ENCODE results near the gene JOSD2.

Gene JOSD2

GRCh38 chr19:50511069-50511822, at the start of gene JOSD2:
Gene JOSD2 (minus strand): TSS chr19:50511191. CDS start chr19:50510431, 760 bp downstream.
- peak; percentile 94 for DNase-seq

DNA sequence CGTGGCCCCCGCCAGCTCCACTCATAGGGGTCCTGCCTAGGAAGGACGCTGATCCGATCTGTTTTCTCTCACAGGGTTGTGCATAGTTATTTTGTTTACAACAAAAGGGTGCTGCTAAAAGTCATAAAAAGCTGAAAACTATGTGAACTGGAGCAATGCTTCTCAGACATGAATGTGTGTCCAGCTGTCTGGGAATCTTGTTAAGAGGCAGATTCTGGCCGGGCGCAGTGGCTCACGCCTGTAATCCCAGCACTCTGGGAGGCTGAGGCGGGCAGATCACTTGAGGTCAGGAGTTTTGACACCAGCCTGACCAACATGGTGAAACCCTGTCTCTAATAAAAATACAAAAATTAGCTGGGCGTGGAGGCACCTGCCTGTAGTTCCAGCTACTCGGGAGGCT, 48.6 kb upstream of the JOSD2 start:
- DNase-seq, result no peak

- no peak for DNase-seq
Observed at GRCh38 chr19:50558449-50558848, 47.5 kb upstream of the JOSD2 start.

DNA sequence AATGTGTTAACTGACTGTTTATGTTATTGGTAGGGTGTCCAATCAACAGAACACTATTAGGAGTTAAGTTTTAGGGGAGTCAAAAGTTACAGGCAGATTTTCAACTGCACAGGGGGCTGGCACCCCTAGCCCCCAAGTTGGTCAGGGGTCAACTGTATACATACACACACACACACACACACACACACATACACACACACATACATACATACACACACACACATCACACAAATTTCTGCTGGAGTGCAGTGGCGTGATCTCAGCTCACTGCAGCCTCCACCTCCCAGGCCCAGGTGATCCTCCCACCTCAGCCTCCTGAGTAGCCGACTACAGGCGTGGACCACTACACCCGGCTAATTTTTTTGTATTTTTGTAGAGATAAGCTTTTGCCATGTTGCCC, 47.0 kb upstream of the JOSD2 start:
- DNase-seq, result no peak

- DNase-seq, result no peak
Observed at GRCh38 chr19:50557009-50557613, 46.1 kb upstream of the JOSD2 start.

GRCh38 chr19:50556282-50557008, 45.5 kb upstream of the JOSD2 start:
- DNase-seq, result peak; percentile 60

DNA sequence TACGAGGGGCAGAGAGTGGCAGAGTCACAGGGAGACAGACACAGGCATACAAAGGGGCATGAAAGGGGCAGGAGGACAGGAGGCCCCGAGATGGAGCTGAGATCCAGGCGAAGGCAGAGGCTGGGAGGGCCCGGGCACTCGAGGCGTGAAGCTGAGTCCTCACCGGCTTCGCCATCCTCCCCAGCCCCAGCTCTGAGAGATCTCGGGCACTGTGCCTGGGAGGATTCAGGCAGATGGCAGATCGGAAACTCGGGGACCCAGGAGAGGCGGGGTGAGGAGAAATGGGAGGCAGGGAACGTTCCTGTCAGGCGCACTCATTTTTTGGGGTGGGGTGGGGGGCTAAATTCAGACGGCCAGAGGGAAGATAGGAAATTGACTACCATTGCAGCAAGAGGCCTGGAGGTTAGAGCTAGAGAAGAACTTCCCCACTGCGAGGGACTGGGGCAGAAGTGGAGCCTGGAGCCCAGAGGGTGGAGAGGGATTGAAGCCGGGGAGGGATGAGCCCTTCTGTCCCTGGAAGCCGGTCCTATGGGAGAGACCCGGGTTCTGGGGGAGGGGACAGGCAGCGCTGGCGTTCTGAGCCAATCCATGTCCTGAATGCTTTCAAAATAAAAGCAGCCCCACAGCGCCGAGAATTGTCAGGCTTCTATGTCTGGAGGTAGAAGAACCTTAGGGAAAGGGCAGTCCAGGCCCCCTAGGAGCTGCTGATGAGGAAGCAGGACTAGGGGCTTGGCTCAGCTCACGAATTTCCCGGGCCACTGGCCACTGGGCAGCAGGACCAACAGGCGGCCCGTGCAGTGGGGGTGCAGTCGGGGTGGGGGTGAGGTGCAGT, 44.7 kb upstream of the JOSD2 start:
- DNase-seq, result no peak

DNA sequence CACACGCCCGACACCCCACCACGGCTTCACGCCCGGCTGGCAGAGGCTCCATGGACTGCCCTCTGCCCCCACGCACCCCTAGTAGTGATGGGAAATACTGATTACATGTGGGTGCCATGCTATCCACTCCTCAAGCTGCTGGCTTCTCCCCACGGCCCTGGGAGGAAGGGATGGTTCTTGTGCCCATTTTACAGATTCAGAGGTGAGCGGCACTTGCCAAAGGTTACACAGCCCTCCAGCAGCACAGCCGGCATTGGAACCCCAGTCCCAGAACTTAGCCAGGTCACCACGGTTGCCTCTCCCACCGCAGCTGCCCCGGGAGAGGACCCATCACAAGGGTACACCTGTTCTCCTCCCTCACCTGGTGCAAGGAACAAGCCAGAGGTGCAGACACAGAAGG, 44.0 kb upstream of the JOSD2 start:
- no peak for DNase-seq

GRCh38 chr19:50554212-50554611, 43.2 kb upstream of the JOSD2 start:
- no peak for DNase-seq

GRCh38 chr19:50553134-50553703, 42.2 kb upstream of the JOSD2 start:
- DNase-seq, result no peak

- DNase-seq, result no peak
Observed at GRCh38 chr19:50552540-50552939, 41.5 kb upstream of the JOSD2 start.

DNA sequence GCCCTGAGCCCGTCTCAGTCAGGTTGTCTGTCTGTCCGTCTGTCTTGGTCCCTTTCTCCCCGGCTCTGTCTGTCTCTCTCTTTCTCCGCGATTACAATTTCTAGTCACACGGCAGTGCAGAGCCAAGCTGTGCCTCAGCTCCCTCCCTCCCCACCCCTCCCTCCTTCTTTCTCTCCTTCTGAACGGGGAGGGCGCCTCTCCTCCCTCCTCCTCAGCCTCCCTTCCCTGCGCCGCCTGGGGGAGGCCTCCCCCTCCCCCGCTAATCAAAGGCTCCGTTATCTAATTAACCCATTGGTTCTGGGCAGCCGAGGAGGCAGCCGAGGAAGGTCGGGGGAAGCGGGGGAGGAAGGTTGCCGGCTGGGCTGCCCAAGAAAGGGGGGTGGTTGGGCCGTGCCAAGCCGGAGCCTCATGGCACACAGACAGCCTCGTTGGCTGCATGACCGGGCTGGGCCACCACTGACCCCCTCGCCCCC, 40.8 kb upstream of the JOSD2 start:
- DNase-seq, result no peak

DNA sequence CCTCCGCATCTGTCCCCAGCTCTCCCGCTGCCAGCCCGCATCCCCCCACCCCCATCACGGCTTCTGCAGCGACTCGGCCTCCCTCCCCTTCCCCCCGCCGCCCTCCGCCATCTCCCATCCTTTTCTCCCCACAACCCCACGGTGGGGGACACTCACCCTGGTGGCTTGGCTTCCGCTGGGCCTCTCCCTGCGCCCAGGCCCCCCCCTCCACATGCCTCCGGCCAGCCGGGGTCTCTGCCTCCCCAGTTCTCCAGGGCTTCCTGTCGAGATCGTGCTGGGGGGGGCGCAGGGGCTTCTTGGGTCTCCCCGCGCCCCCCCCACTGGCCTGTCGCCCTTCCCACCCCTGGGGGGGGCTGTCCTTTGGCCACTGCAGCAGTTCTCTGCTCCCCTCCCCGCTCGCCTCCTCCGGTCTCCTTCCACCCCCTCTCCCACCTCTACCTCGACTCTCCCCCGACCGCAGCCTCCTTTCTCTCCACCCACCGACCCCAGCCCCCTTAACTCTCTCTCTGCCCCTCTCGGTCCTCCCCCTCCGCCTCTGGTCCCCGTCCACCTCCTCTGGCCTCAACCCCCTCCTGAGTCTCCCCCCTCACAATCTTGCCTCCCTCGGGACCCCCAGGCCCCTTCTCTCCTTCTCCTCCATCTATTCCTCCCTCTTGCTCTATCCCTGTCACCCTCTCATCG, 40.2 kb upstream of the JOSD2 start:
- no peak for DNase-seq

DNA sequence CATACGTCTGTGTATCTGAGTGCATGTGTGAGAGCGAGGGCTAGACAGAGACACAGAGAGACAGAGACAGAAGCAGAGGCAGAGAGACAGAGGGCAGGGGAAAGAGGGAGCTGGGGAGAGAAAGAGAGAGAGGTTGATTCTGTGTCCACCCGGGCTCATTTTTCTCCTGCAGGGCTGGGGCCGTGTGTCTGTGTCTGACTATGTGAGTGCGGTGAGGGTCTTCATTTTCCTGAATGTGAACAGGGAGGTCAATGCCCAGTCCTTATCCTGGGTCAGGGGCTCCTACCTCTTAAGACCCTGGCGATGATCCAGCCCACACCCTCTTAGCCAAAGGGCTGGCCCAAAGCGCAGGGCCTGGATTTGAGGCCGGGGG, 39.6 kb upstream of the JOSD2 start:
- no peak for DNase-seq

DNA sequence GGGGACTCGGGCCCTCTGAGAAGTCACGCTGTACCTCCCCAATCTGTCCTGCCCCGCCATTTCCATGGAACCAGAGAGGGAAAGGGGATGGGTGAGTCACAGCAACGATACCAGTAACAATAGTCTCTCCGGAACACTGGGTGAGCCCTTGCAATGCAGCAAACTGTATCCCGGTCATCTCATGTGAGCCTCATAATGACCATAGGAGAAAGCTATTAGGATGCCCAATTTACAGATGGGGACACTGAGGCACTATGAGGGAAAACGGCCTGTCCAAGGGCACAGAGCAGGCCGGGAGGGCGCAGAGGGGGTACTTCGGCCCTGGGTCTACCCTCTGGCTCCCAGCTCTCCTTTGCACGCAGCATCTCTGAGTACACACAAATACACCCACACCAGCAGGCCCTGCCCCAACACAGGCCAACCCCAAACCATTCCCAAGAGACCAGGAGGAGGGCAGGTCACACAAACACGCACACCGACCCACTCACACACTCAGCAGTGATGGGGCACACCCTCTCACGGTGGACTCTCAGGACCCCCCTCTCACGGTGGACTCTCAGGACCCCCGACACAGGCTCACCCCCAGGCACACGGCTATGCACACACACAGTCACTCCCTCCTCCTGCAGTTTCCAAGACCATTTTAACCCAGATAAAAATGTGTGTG, 39.1 kb upstream of the JOSD2 start:
- DNase-seq, result no peak

GRCh38 chr19:50549059-50549926, 38.3 kb upstream of the JOSD2 start:
- no peak for DNase-seq

GRCh38 chr19:50548191-50549058, 37.4 kb upstream of the JOSD2 start:
- no peak for DNase-seq

GRCh38 chr19:50547385-50548190, 36.6 kb upstream of the JOSD2 start:
- no peak for DNase-seq
